ENCODE measurements around the gene LMNTD1.

LMNTD1 gene

GRCh38 chr12:25526778-25527177, 26.3 kb downstream of the LMNTD1 start:
- H3K4me3 ChIP-seq (ENCODE audit: low read length): no peak overlapping the region
- no peak for DNase-seq (ENCODE audit: low read depth)
- TF ChIP-seq CTCF (conservative IDR thresholded peaks at IDR 0.05; ENCODE audit: low read length): no peak

GRCh38 chr12:25524366-25524765, 28.7 kb downstream of the LMNTD1 start:
- TF ChIP-seq CTCF (conservative IDR thresholded peaks at IDR 0.05; ENCODE audit: low read length): no peak
- H3K4me3 ChIP-seq (ENCODE audit: low read length): no peak overlapping the region
- no peak for DNase-seq (ENCODE audit: low read depth)

- no peak for DNase-seq (ENCODE audit: low read depth)
- TF ChIP-seq CTCF (conservative IDR thresholded peaks at IDR 0.05; ENCODE audit: low read length): no peak
- H3K4me3 ChIP-seq (ENCODE audit: low read length): no peak overlapping the region
Observed at GRCh38 chr12:25521625-25522256, 31.3 kb downstream of the LMNTD1 start.

GRCh38 chr12:25518512-25518911, 34.6 kb downstream of the LMNTD1 start:
- TF ChIP-seq CTCF (conservative IDR thresholded peaks at IDR 0.05; ENCODE audit: low read length): no peak
- peak; percentile 73 for DNase-seq (ENCODE audit: low read depth)
- H3K4me3 ChIP-seq (ENCODE audit: low read length): no peak overlapping the region

- no peak overlapping the region for H3K4me3 ChIP-seq (ENCODE audit: low read length)
- no peak for DNase-seq (ENCODE audit: low read depth)
- no peak for TF ChIP-seq CTCF (conservative IDR thresholded peaks at IDR 0.05; ENCODE audit: low read length)
Observed at GRCh38 chr12:25504744-25505143, 48.3 kb downstream of the LMNTD1 start.

- no peak overlapping the region for H3K4me3 ChIP-seq (ENCODE audit: low read length)
- no peak for TF ChIP-seq CTCF (conservative IDR thresholded peaks at IDR 0.05; ENCODE audit: low read length)
- no peak for DNase-seq (ENCODE audit: low read depth)
Observed at GRCh38 chr12:25503666-25504065, 49.4 kb downstream of the LMNTD1 start.

GRCh38 chr12:25502596-25502995, 50.5 kb downstream of the LMNTD1 start:
- H3K4me3 ChIP-seq (ENCODE audit: low read length): no peak overlapping the region
- no peak for DNase-seq (ENCODE audit: low read depth)
- TF ChIP-seq CTCF (conservative IDR thresholded peaks at IDR 0.05; ENCODE audit: low read length): no peak

Measured in AG10803 (cell line).